Thyroid gland (tissue), 4 donors: Measurements from ENCODE around the gene FLRT2.

Source experiments
- CTCF ChIP-seq, 6 experiments: fragments of 200-600 bp in 3 of 6; fragments of 450-650 bp in 3 of 6; sonication (generic) in 3 of 6; IDR thresholded peaks; one replicate each; pipeline ENCODE4 v1.5.1; 2016 to 2019; ENCODE audit warnings: antibody characterized with exemption in 6 of 6, mild to moderate bottlenecking in 2 of 6, inconsistent platforms in 1 of 6, moderate library complexity in 1 of 6
- POLR2A ChIP-seq, 2 donors: fragments of 450-650 bp; IDR thresholded peaks; one replicate each; pipeline ENCODE4 v1.6.1; 2017; ENCODE audit warnings: antibody characterized with exemption in 2 of 2, mild to moderate bottlenecking in 2 of 2, moderate library complexity in 1 of 2

- no peak for TF ChIP-seq CTCF (IDR thresholded peaks at IDR 0.05)
- no peak for TF ChIP-seq POLR2A (IDR thresholded peaks at IDR 0.05)
Observed at GRCh38 chr14:85573406-85573805, 43.5 kb downstream of the FLRT2 start.
